GM21515 (cell line): ENCODE data around the gene FRY.
A peak's percentile ranks its signal among the peaks of the same experiment; 100 is the strongest.

Experiments
- ATAC-seq: cut with Tn5 transposase; IDR thresholded peaks from one replicate; pipeline ENCODE4 v1.9.1; 2021; ENCODE audit not compliant: unreplicated experiment

The FRY gene

GRCh38 chr13:32254416-32254815, 222.8 kb downstream of the FRY start:
- no peak for ATAC-seq

- ATAC-seq = no peak
Observed at GRCh38 chr13:32254916-32255723, 223.5 kb downstream of the FRY start.

- ATAC-seq = no peak
Observed at GRCh38 chr13:32255724-32256109, 224.1 kb downstream of the FRY start.

- no peak for ATAC-seq
Observed at GRCh38 chr13:32256243-32256642, 224.7 kb downstream of the FRY start.

GRCh38 chr13:32257649-32258048, 226.1 kb downstream of the FRY start:
- ATAC-seq = no peak

- no peak for ATAC-seq
Observed at GRCh38 chr13:32259116-32259515, 227.5 kb downstream of the FRY start.

- no peak for ATAC-seq
Observed at GRCh38 chr13:32261567-32261966, 230.0 kb downstream of the FRY start.

- no peak for ATAC-seq
Observed at GRCh38 chr13:32262165-32262564, 230.6 kb downstream of the FRY start.

- no peak for ATAC-seq
Observed at GRCh38 chr13:32262619-32263018, 231.0 kb downstream of the FRY start.

- ATAC-seq = no peak
Observed at GRCh38 chr13:32264407-32264806, 232.8 kb downstream of the FRY start.

- no peak for ATAC-seq
Observed at GRCh38 chr13:32265726-32266125, 234.2 kb downstream of the FRY start.

GRCh38 chr13:32266130-32266529, 234.6 kb downstream of the FRY start:
- ATAC-seq = no peak

GRCh38 chr13:32267836-32268439, 236.4 kb downstream of the FRY start:
- ATAC-seq = peak; percentile 84

- ATAC-seq = no peak
Observed at GRCh38 chr13:32272021-32272683, 240.6 kb downstream of the FRY start.

- no peak for ATAC-seq
Observed at GRCh38 chr13:32277839-32278238, 246.3 kb downstream of the FRY start.

- ATAC-seq = no peak
Observed at GRCh38 chr13:32278426-32278825, 246.9 kb downstream of the FRY start.

GRCh38 chr13:32281096-32281495, 249.5 kb downstream of the FRY start:
- no peak for ATAC-seq

GRCh38 chr13:32282096-32282711, 250.6 kb downstream of the FRY start:
- ATAC-seq = no peak

- ATAC-seq = no peak
Observed at GRCh38 chr13:32284927-32285632, 253.5 kb downstream of the FRY start.

GRCh38 chr13:32285633-32285965, 254.0 kb downstream of the FRY start:
- ATAC-seq = no peak

GRCh38 chr13:32297206-32297605, 265.6 kb downstream of the FRY start:
- no peak for ATAC-seq
